Ovary (tissue), 3 donors: Measurements from ENCODE around the gene CHST9.

ENCODE experiments used
- CTCF ChIP-seq, 3 donors: fragments of 450-650 bp in 2 of 3; fragments of 200-600 bp in 1 of 3; IDR thresholded peaks; one replicate each; pipeline versions ENCODE4 v1.5.1 to v1.8.0; 2016 to 2022; ENCODE audit warnings: antibody characterized with exemption in 3 of 3, mild to moderate bottlenecking in 1 of 3
- EP300 ChIP-seq: sonication (generic); formaldehyde crosslinking; IDR thresholded peaks from one replicate; pipeline ENCODE4 v1.6.1; 2017; ENCODE audit warnings: antibody characterized with exemption
- POLR2A ChIP-seq: fragments of 450-650 bp; IDR thresholded peaks from one replicate; pipeline ENCODE4 v1.6.1; 2017; ENCODE audit warnings: antibody characterized with exemption, mild to moderate bottlenecking, moderate library complexity
- donor health status: DM: no; HTN: no; CAD: no.

- no peak for TF ChIP-seq EP300
- no peak for TF ChIP-seq CTCF (IDR thresholded peaks at IDR 0.05)
- no peak for TF ChIP-seq POLR2A
These were observed 223.3 kb downstream of the CHST9 start for GRCh38 chr18:26961839-26962238.
